ENCODE data around the gene NUDT16L1. TPM values are rescaled to one million over a fixed set of nuclear protein-coding genes. Genes with fewer than 3 reads are reported as not detected.

Gene NUDT16L1
- polyA plus RNA-seq, 1 donor from 2014 or later, result 125 TPM

DNA sequence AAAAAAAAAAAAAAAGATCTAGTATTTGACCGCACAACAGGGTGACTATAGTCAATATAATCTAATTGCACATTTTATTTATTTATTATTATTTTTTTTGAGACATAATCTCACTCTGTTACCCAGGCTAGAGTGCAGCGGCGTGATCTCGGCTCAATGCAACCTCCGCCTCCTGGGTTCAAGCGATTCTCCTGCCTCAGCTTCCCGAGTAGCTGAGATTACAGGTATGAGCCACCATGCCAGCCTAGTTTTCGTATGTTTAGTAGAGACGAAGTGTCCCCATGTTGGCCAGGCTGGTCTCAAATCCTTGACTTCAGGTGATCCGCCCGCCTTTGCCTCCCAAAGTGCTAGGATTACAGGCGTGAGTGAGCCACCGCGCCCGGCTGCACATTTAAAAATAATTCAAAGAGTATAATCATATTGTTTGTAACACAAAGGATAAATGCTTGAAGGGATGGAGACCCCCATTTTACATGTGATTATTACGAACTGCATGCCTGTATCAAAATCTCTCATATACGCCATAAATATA is 39.9 kb downstream of the NUDT16L1 start:
- H3K9ac ChIP-seq (ENCODE audit: low read length), result peak overlapping the region; percentile 82
- TF ChIP-seq CTCF (IDR thresholded peaks at IDR 0.05; ENCODE audit: poor library complexity, severe bottlenecking) (no peak), TAF1 (IDR thresholded peaks at IDR 0.05; ENCODE audit: low read depth) (no peak), POLR2AphosphoS5 (IDR thresholded peaks at IDR 0.05) (no peak), MXI1 (conservative IDR thresholded peaks at IDR 0.05; ENCODE audit: poor library complexity, severe bottlenecking) (no peak), EZH2 (IDR thresholded peaks at IDR 0.05; ENCODE audit: borderline replicate concordance, insufficient read depth, low read length, poor library complexity, severe bottlenecking) (no peak), SMC3 (conservative IDR thresholded peaks at IDR 0.05; ENCODE audit: poor library complexity) (no peak), EP300 (conservative IDR thresholded peaks at IDR 0.05; ENCODE audit: poor library complexity, severe bottlenecking) (no peak), RAD21 (conservative IDR thresholded peaks at IDR 0.05) (no peak), REST (IDR thresholded peaks at IDR 0.05; ENCODE audit: borderline replicate concordance) (no peak)

GRCh38 chr16:4733747-4734062 is 40.3 kb downstream of the NUDT16L1 start:
- H2AFZ ChIP-seq (ENCODE audit: low read depth, low read length), result peak overlapping the region; percentile 56

More for the DNA sequence above, 39.9 kb downstream of the NUDT16L1 start:
- peak overlapping the region; percentile 93 for H3K4me3 ChIP-seq (ENCODE audit: low read length)
- no peaks in the 10 kb centered on the region for H3K27me3 ChIP-seq (ENCODE audit: insufficient read depth, low read depth, low read length)
- H3K4me2 ChIP-seq (ENCODE audit: low read length), result peak overlapping the region; percentile 58
- no peaks in the 10 kb centered on the region for H3K9me3 ChIP-seq (ENCODE audit: low read length)
- no peaks in the 10 kb centered on the region for H4K20me1 ChIP-seq (ENCODE audit: insufficient read depth)
- peak overlapping the region; percentile 70 for H3K27ac ChIP-seq (ENCODE audit: low read length)
- H3K36me3 ChIP-seq (ENCODE audit: insufficient read depth, low read length), result no peaks in the 10 kb centered on the region
- no peaks in the 10 kb centered on the region for H3F3A ChIP-seq (ENCODE audit: insufficient read depth, low read length, poor library complexity, severe bottlenecking)
- peaks cover 14% of the 10 kb centered on the region for H3K79me2 ChIP-seq (replicated peaks; ENCODE audit: insufficient read depth, low read length)
- peak overlapping the region; percentile 56 for H2AFZ ChIP-seq (ENCODE audit: low read depth, low read length)
- no peaks in the 10 kb centered on the region for H3K9me2 ChIP-seq (ENCODE audit: insufficient read depth, low read length)

More at GRCh38 chr16:4733747-4734062, 40.3 kb downstream of the NUDT16L1 start:
- no peaks in the 10 kb centered on the region for H4K20me1 ChIP-seq (ENCODE audit: insufficient read depth)
- no peaks in the 10 kb centered on the region for H3K36me3 ChIP-seq (ENCODE audit: insufficient read depth, low read length)
- peaks cover 14% of the 10 kb centered on the region for H3K79me2 ChIP-seq (replicated peaks; ENCODE audit: insufficient read depth, low read length)
- H3K9ac ChIP-seq (ENCODE audit: low read length), result peak overlapping the region; percentile 82
- peak overlapping the region; percentile 70 for H3K27ac ChIP-seq (ENCODE audit: low read length)
- H3K4me2 ChIP-seq (ENCODE audit: low read length), result peak overlapping the region; percentile 58
- no peaks in the 10 kb centered on the region for H3K9me3 ChIP-seq (ENCODE audit: low read length)
- no peaks in the 10 kb centered on the region for H3F3A ChIP-seq (ENCODE audit: insufficient read depth, low read length, poor library complexity, severe bottlenecking)
- H3K27me3 ChIP-seq (ENCODE audit: insufficient read depth, low read depth, low read length), result no peaks in the 10 kb centered on the region
- peak; percentile 13 for TF ChIP-seq REST (IDR thresholded peaks at IDR 0.05; ENCODE audit: borderline replicate concordance)
- no peak for TF ChIP-seq TAF1 (IDR thresholded peaks at IDR 0.05; ENCODE audit: low read depth)
- no peaks in the 10 kb centered on the region for H3K9me2 ChIP-seq (ENCODE audit: insufficient read depth, low read length)
- H3K4me3 ChIP-seq (ENCODE audit: low read length), result peak overlapping the region; percentile 93
